H1 (cell line): Measurements from ENCODE around the gene GYS2. TPM values are rescaled to one million over a fixed set of nuclear protein-coding genes. Genes with fewer than 3 reads are reported as not detected.

Experiments used
- CTCF ChIA-PET: fragments of 300-600 bp; sonication (Branson Sonifier 250); formaldehyde crosslinking; loops from one replicate; lab custom pipeline; 2021; ENCODE audit not compliant: partially characterized antibody; lab: Charles Lee
- POLR2A ChIA-PET: fragments of 300-600 bp; sonication (Branson Sonifier 250); formaldehyde crosslinking; loops from one replicate; lab custom pipeline; 2021; ENCODE audit warnings: inconsistent platforms; ENCODE audit not compliant: partially characterized antibody; lab: Charles Lee
- DNase-seq, 2 experiments: peaks; one replicate each; pipeline versions ENCODE4 v3.0.0 to v3.0.0-alpha.2; 2010 to 2022; ENCODE audit warnings: low spot score in 2 of 2, low read depth in 1 of 2, mixed read lengths in 1 of 2
- FAIRE-seq: peaks from 2 replicates; lab custom pipeline; 2011; peaks lifted over from hg19 to GRCh38; lab: Jason Lieb, UNC
- H2AFZ ChIP-seq: 2 replicates; pipeline ENCODE4 v1.8.1; 2012; ENCODE audit warnings: low read length, inconsistent platforms
- H2AK5ac ChIP-seq: 2 replicates; pipeline ENCODE4 v1.6.1; 2013; ENCODE audit warnings: low read depth, low read length
- H2BK120ac ChIP-seq: replicated peaks from 2 replicates; pipeline ENCODE3; 2013; ENCODE audit warnings: low read depth, low read length, inconsistent platforms
- H2BK12ac ChIP-seq: 2 replicates; pipeline ENCODE4 v1.6.1; 2013; ENCODE audit warnings: low read depth, low read length
- H2BK15ac ChIP-seq: 2 replicates; pipeline ENCODE4 v1.6.1; 2013; ENCODE audit warnings: low read length
- H2BK20ac ChIP-seq: 2 replicates; pipeline ENCODE4 v1.6.1; 2013; ENCODE audit warnings: low read length
- H2BK5ac ChIP-seq: 2 replicates; pipeline ENCODE4 v1.6.1; 2013; ENCODE audit warnings: low read depth, low read length
- H3K14ac ChIP-seq: 2 replicates; pipeline ENCODE4 v1.6.1; 2013; ENCODE audit warnings: inconsistent platforms; ENCODE audit not compliant: insufficient read length
- H3K18ac ChIP-seq: 2 replicates; pipeline ENCODE4 v1.6.1; 2013; ENCODE audit warnings: low read length; ENCODE audit errors: extremely low read depth
- H3K23ac ChIP-seq: 2 replicates; pipeline ENCODE4 v1.6.1; 2013; ENCODE audit warnings: inconsistent platforms; ENCODE audit not compliant: insufficient read length
- H3K23me2 ChIP-seq: 2 replicates; pipeline ENCODE4 v1.6.1; 2013; ENCODE audit warnings: low read depth, low read length
- H3K27ac ChIP-seq: 2 replicates; pipeline ENCODE4 v1.6.1; 2011; ENCODE audit warnings: low read depth, low read length, inconsistent platforms
- H3K27me3 ChIP-seq, 4 experiments: replicated peaks in 1 of 4; 1 replicate in 1 of 4; 2 replicates in 3 of 4; pipeline versions ENCODE4 v1.6.1 to v1.8.1; 2011 to 2013; ENCODE audit warnings: low read length in 3 of 4, mild to moderate bottlenecking in 3 of 4, inconsistent platforms in 2 of 4, mixed read lengths in 2 of 4, moderate library complexity in 1 of 4; ENCODE audit not compliant: control insufficient read depth in 3 of 4, insufficient read depth in 3 of 4; ENCODE audit errors: extremely low read depth in 1 of 4
- H3K36me3 ChIP-seq, 4 experiments: 2 replicates each; pipeline versions ENCODE4 v1.6.1 to v1.8.1; 2011 to 2013; ENCODE audit warnings: mild to moderate bottlenecking in 4 of 4, low read length in 3 of 4, moderate library complexity in 2 of 4, control low read depth in 1 of 4, inconsistent platforms in 1 of 4; ENCODE audit not compliant: insufficient read depth in 4 of 4, control insufficient read depth in 2 of 4
- H3K4ac ChIP-seq: replicated peaks from 2 replicates; pipeline ENCODE3; 2013; ENCODE audit warnings: low read length, low read depth, mixed read lengths, inconsistent platforms; ENCODE audit not compliant: insufficient read length
- H3K4me1 ChIP-seq, 4 experiments: replicated peaks in 1 of 4; 1 replicate in 1 of 4; 2 replicates in 3 of 4; pipeline versions ENCODE4 v1.6.1 to v1.8.1; 2011 to 2013; ENCODE audit warnings: low read length in 3 of 4, inconsistent platforms in 2 of 4, mixed read lengths in 1 of 4; ENCODE audit not compliant: insufficient read depth in 4 of 4, control insufficient read depth in 3 of 4
- H3K4me2 ChIP-seq, 2 experiments: 2 replicates each; pipeline versions ENCODE4 v1.6.1 to v1.8.1; 2011 to 2013; ENCODE audit warnings: low read depth in 2 of 2, low read length in 2 of 2, control low read depth in 1 of 2, inconsistent platforms in 1 of 2, mild to moderate bottlenecking in 1 of 2; ENCODE audit not compliant: insufficient read depth in 1 of 2
- H3K4me3 ChIP-seq, 4 experiments: fragments of 200-600, 300-600 bp in 1 of 4; sonication (generic), shearing (Covaris generic), sonication (Bioruptor Twin) in 1 of 4; 2 replicates each; pipeline versions ENCODE4 v1.5.1 to v1.8.1; 2011 to 2016; ENCODE audit warnings: low read length in 4 of 4, low read depth in 3 of 4, control low read depth in 2 of 4, inconsistent platforms in 2 of 4, mild to moderate bottlenecking in 2 of 4, mixed read lengths in 1 of 4, moderate library complexity in 1 of 4; ENCODE audit not compliant: insufficient read depth in 2 of 4; ENCODE audit errors: extremely low read depth in 1 of 4
- H3K56ac ChIP-seq: replicated peaks from 2 replicates; pipeline ENCODE3; 2013; ENCODE audit warnings: low read depth, mild to moderate bottlenecking, mixed read lengths, low read length, inconsistent platforms; ENCODE audit not compliant: insufficient read length
- H3K79me1 ChIP-seq: 2 replicates; pipeline ENCODE4 v1.6.1; 2013; ENCODE audit warnings: low read depth, low read length, control low read depth
- H3K79me2 ChIP-seq, 2 experiments: 2 replicates each; pipeline versions ENCODE4 v1.6.1 to v1.8.1; 2012 to 2013; ENCODE audit warnings: low read length in 2 of 2, mild to moderate bottlenecking in 2 of 2, inconsistent platforms in 1 of 2; ENCODE audit not compliant: insufficient read depth in 2 of 2, control insufficient read depth in 1 of 2
- H3K9ac ChIP-seq, 4 experiments: replicated peaks in 1 of 4; 1 replicate in 1 of 4; 2 replicates in 3 of 4; pipeline versions ENCODE4 v1.6.1 to v1.8.1; 2011 to 2013; ENCODE audit warnings: low read depth in 3 of 4, low read length in 3 of 4, control low read depth in 2 of 4, mild to moderate bottlenecking in 2 of 4, moderate library complexity in 2 of 4, inconsistent platforms in 1 of 4; ENCODE audit errors: extremely low read depth in 1 of 4
- H3K9me3 ChIP-seq, 2 experiments: 2 replicates each; pipeline versions ENCODE4 v1.6.1 to v1.8.1; 2012 to 2013; ENCODE audit warnings: mild to moderate bottlenecking in 2 of 2, moderate library complexity in 2 of 2, control low read depth in 1 of 2, inconsistent platforms in 1 of 2, low read depth in 1 of 2, low read length in 1 of 2, mixed read lengths in 1 of 2; ENCODE audit not compliant: insufficient read depth in 2 of 2
- H4K20me1 ChIP-seq, 2 experiments: replicated peaks in 1 of 2; 2 replicates each; pipeline versions ENCODE3 to v1.8.1; 2011 to 2013; ENCODE audit warnings: inconsistent platforms in 2 of 2, low read length in 2 of 2, mild to moderate bottlenecking in 1 of 2; ENCODE audit not compliant: insufficient read depth in 2 of 2, control insufficient read depth in 1 of 2
- H4K5ac ChIP-seq: 2 replicates; pipeline ENCODE4 v1.6.1; 2013; ENCODE audit warnings: low read length, low read depth, mixed read lengths, inconsistent platforms; ENCODE audit not compliant: insufficient read length
- H4K8ac ChIP-seq: 2 replicates; pipeline ENCODE4 v1.8.0; 2013; ENCODE audit warnings: mild to moderate bottlenecking, moderate library complexity, low read length, inconsistent platforms; ENCODE audit not compliant: insufficient read depth; ENCODE audit errors: extremely low read depth
- H4K91ac ChIP-seq: replicated peaks from 2 replicates; pipeline ENCODE3; 2013; ENCODE audit warnings: low read length, mixed read lengths, inconsistent platforms; ENCODE audit not compliant: insufficient read length
- ASH2L ChIP-seq: fragments of 200-600, 300-600 bp; sonication (generic); IDR thresholded peaks from one replicate; pipeline ENCODE4 v1.7.1; 2017; ENCODE audit warnings: low read length
- CBX5 ChIP-seq: fragments of 300-800, 300-1000 bp; sonication (generic); IDR thresholded peaks from 2 replicates; pipeline ENCODE4 v1.7.1; 2016; ENCODE audit warnings: antibody characterized with exemption, low read length, low read depth
- EGR1 ChIP-seq: IDR thresholded peaks from 2 replicates; pipeline ENCODE4 v1.6.1; 2011; ENCODE audit warnings: low read depth, low read length, borderline replicate concordance
- EP300 ChIP-seq, 2 experiments: IDR thresholded peaks; 1 replicate in 1 of 2; 2 replicates in 1 of 2; pipeline ENCODE4 v1.6.1; 2011 to 2012; ENCODE audit warnings: low read depth in 2 of 2, low read length in 2 of 2, mild to moderate bottlenecking in 2 of 2, borderline replicate concordance in 1 of 2, inconsistent platforms in 1 of 2, moderate library complexity in 1 of 2
- KDM1A ChIP-seq: fragments of 200-600, 300-600 bp; sonication (generic); IDR thresholded peaks from 2 replicates; pipeline ENCODE4 v1.7.1; 2016; ENCODE audit warnings: mild to moderate bottlenecking, low read length, borderline replicate concordance
- POLR2A ChIP-seq, 2 experiments: IDR thresholded peaks; 1 replicate in 1 of 2; 2 replicates in 1 of 2; pipeline ENCODE4 v1.6.1; 2011; ENCODE audit warnings: low read depth in 2 of 2, low read length in 2 of 2, mild to moderate bottlenecking in 2 of 2; ENCODE audit errors: control extremely low read depth in 1 of 2
- RFX5 ChIP-seq: IDR thresholded peaks from 2 replicates; pipeline ENCODE4 v1.6.1; 2011; ENCODE audit warnings: low read depth, low read length, improper control_type of control experiment, borderline replicate concordance
- SAP30 ChIP-seq: fragments of 300-600 bp; sonication (generic); IDR thresholded peaks from 2 replicates; pipeline ENCODE4 v1.7.1; 2012; ENCODE audit warnings: low read length, moderate library complexity, mild to moderate bottlenecking, inconsistent platforms; ENCODE audit not compliant: insufficient read depth, insufficient replicate concordance
- SIN3A ChIP-seq, 2 experiments: IDR thresholded peaks in 1 of 2; conservative IDR thresholded peaks in 1 of 2; 2 replicates each; pipeline ENCODE4 v1.6.1; 2011 to 2012; ENCODE audit warnings: low read length in 2 of 2, improper control_type of control experiment in 1 of 2, low read depth in 1 of 2, mild to moderate bottlenecking in 1 of 2
- WGBS, 2 experiments: shearing (Covaris generic) in 1 of 2; methylation state at CpG; one replicate each; pipeline versions ENCODE4 v1.1.6 to v1.1.7; 2013 to 2015; ENCODE audit warnings: low lambda C conversion rate in 2 of 2, mixed read lengths in 2 of 2, inconsistent platforms in 1 of 2, low coverage in 1 of 2, missing lambda C conversion rate in 1 of 2; ENCODE audit not compliant: insufficient replicate concordance in 2 of 2, insufficient coverage in 1 of 2, insufficient read length in 1 of 2; ENCODE audit errors: extremely low coverage in 1 of 2, missing lambda C conversion rate in 1 of 2; 5-methylcytosine and 5-hydroxymethylcytosine counted together
- polyA plus RNA-seq, 7 experiments: library from polyadenylated mRNA; depleted of rRNA in 3 of 7; stranded (reverse) in 5 of 7; unstranded in 2 of 7; fragments of >200 nt in 5 of 7; fragments of 200-250 nt in 2 of 7; gene quantifications; 1 replicate in 5 of 7; 2 replicates in 1 of 7; 4 replicates in 1 of 7; pipeline versions ENCODE4 v1.2.1 to v1.2.3, GENCODE V29; 2011 to 2013; ENCODE audit warnings: missing spikeins in 2 of 7, mixed read lengths in 2 of 7
- total RNA-seq: library from RNA; stranded (reverse); fragmentation: NEBNext Ultra II Directional; extraction: Animal tissue kit (Norgen Biotek cat#: 25700); gene quantifications from 2 replicates; pipeline ENCODE4 v1.2.1, GENCODE V29; 2021

GYS2 gene
- total and polyA plus RNA-seq, 2 of the 8 experiments (the other 6 are each of a cell fraction or from before 2014, with no cell fraction given) = not detected

DNA sequence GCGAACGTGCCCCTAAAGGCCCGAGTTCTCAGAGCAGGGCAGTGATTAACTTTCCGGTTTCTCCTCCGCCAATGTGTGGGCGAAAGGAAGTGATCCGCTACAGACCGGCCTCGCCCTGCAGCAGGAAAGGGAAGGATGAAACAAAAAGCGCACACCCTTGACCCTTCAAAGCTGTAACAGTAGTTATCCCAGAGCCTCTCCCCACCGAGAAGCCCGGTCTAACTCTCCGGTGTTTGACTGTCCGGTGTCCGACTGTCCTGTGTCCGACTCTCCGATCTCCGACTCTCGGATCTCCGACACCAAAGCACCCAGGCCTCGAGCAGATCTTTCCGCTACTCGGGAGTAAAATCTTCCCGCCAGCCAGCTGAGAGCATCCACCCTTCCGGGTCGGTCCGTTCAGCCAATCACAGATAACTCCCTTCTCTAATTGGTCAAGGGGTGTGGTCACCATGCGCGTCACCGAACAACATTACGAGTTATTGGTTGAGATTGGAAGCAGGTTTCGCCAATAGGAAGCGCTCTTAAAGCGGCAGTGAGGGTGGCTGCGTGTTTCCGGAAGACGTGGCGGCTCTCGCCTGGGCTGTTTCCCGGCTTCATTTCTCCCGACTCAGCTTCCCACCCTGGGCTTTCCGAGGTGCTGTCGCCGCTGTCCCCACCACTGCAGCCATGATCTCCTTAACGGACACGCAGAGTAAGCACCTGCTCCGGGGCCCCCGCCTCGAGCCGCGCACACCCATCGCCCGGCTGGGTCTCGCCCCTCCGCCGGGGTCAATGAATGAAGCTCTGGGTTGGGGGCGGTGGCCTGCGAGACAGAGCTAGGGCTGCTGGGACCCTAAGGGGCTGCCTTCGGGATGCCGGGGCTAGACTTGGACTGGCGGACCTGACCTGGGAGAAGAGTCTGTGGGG is 103.1 kb downstream of the GYS2 start, which contains the start of the genes GOLT1B and RECQL:
Gene GOLT1B (plus strand): TSS at position 532 of the 906 bp plus-strand sequence. CDS start 135 bp downstream, at position 667.
Gene RECQL (minus strand): TSS at position 378 of the 906 bp plus-strand sequence. CDS start 2,065 bp downstream, outside the sequence.
- CTCF ChIA-PET = interaction anchor here (1.5 kb wide), 1 partner anchor 9 kb away, joined by 3 read pairs; no protein-coding TSS in a partner anchor
- TF ChIP-seq SIN3A (conservative IDR thresholded peaks at IDR 0.05 in 1 of 2, IDR thresholded peaks at IDR 0.05 in 1 of 2; ENCODE audit: low read depth in 1 of 2, low read length in 2 of 2) = peak in 1 of 2 experiments; percentile 97; a peak in 3 of 4 replicates
- TF ChIP-seq CBX5 = no peak
- peak; percentile 82 to 83 for TF ChIP-seq POLR2A (IDR thresholded peaks at IDR 0.05; ENCODE audit: control extremely low read depth in 1 of 2, low read depth in 2 of 2, low read length in 2 of 2)
- TF ChIP-seq EGR1 = peak; percentile 40; the same call in 1 of the 2 replicates
- TF ChIP-seq KDM1A = peak; percentile 64; the same call in 1 of the 2 replicates
- no peak for TF ChIP-seq EP300 (IDR thresholded peaks at IDR 0.05; ENCODE audit: borderline replicate concordance in 1 of 2, low read depth in 2 of 2, low read length in 2 of 2)
- peak; percentile 97 for TF ChIP-seq ASH2L
- peak; percentile 8; the same call in 1 of the 2 replicates for TF ChIP-seq RFX5
- peak; percentile 64 for TF ChIP-seq SAP30

More for the DNA sequence above, 103.1 kb downstream of the GYS2 start, which contains the start of the genes GOLT1B and RECQL:
- Histone ChIP-seq H4K91ac (no peak within 1 kb of the TSS), H2AFZ (peak within 1 kb of the TSS; percentile 71; the same call in 1 of the 2 replicates), H3K9ac (peak within 1 kb of the TSS; percentile 85 to 95 (median 87)), H2BK15ac (no peak within 1 kb of the TSS), H3K79me1 (peaks cover 4% of the 10 kb centered on the region), H3K4ac (no peak within 1 kb of the TSS), H3K4me2 (peak within 1 kb of the TSS; percentile 87 to 91), H3K36me3 (peaks cover 2 to 16% (median 9%) of the 10 kb centered on the region in 4 experiments; a peak in 6 of 8 replicates), H3K27ac (peak within 1 kb of the TSS; percentile 83), H3K9me3 (no peaks in the 10 kb centered on the region), H2AK5ac (no peak within 1 kb of the TSS), H4K20me1 (peaks cover 0 to 2% of the 10 kb centered on the region in 2 experiments), H3K23me2 (peaks cover 7% of the 10 kb centered on the region), H3K18ac (no peak within 1 kb of the TSS; the same call in 1 of the 2 replicates), H3K56ac (no peak within 1 kb of the TSS), H4K5ac (peak within 1 kb of the TSS; percentile 72), H2BK20ac (no peak within 1 kb of the TSS), H2BK5ac (peak within 1 kb of the TSS; percentile 35; the same call in 1 of the 2 replicates), H3K14ac (no peak within 1 kb of the TSS), H3K4me1 (peaks cover 0 to 6% (median 2%) of the 10 kb centered on the region in 4 experiments; a peak in 4 of 7 replicates), H4K8ac (peak within 1 kb of the TSS; percentile 98; the same call in 1 of the 2 replicates), H2BK12ac (no peak within 1 kb of the TSS; the same call in 1 of the 2 replicates), H3K79me2 (peaks cover 9 to 58% of the 10 kb centered on the region in 2 experiments; a peak in 3 of 4 replicates), H3K23ac (no peak within 1 kb of the TSS), H2BK120ac (no peak within 1 kb of the TSS), H3K27me3 (no peaks in the 10 kb centered on the region), H3K4me3 (peak within 1 kb of the TSS; percentile 72 to 93 (median 84))
- POLR2A ChIA-PET = interaction anchor here (0.7 to 2.6 kb wide), 25 partner anchors 9 to 200 kb away, joined by 3 to 23 read pairs (median 4); partner anchors contain the start of genes LDHB, PYROXD1 and SPX
- FAIRE-seq (peak; percentile 97), DNase-seq (peak; percentile 87 to 89)
- 2% methylated on average over 59 of the region's 61 CpGs; no CpG with 5 or more reads in 1 of the 2 experiments for WGBS, 2 experiments
